Activated CD8-positive, alpha-beta memory T cell treated with anti-CD3 and anti-CD28 coated beads, Interleukin-2, amount 50 U/mL, for 48 hours (primary cell): ENCODE measurements around the gene AP2M1.

Experiments used
- DNase-seq: peaks from one replicate; pipeline ENCODE4 v3.0.0-alpha.2; 2020

The AP2M1 gene

DNA sequence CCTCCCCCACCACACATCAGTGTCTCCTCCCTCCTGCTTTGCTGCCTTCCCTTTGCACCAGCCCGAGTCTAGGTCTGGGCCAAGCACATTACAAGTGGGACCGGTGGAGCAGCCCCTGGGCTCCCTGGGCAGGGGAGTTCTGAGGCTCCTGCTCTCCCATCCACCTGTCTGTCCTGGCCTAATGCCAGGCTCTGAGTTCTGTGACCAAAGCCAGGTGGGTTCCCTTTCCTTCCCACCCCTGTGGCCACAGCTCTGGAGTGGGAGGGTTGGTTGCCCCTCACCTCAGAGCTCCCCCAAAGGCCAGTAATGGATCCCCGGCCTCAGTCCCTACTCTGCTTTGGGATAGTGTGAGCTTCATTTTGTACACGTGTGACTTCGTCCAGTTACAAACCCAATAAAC, 9.0 kb downstream of the AP2M1 start:
- DNase-seq = no peak

DNA sequence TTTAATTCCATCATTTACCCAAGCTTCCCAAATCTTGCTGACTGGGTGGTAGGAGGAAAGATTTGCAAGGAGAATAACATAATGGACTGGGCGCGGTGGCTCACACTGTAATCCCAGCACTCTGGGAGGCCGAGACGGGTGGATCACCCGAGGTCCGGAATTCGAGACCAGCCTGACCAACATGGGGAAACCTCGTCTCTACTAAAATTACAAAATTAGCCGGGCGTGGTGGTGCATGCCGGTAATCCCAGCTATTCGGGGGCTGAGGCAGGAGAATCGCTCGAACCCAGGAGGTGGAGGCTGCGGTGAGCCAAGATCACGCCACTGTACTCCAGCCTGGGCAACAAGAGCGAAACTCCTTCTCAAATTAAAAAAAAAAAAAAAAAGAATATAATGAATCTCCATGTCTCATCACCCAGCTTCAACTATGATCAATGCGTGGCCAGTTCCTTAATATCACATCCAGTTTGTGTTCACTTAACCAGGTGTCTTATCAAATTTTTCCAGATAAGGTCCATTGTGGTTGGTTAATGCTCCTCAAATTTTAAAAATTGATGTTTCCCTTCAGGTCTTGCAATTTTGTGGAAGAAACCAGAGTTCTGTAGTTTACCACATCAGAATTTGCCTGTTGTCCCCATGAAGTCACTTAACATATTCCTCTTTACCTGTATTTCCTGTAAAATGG, 10.0 kb downstream of the AP2M1 start:
- no peak for DNase-seq

DNA sequence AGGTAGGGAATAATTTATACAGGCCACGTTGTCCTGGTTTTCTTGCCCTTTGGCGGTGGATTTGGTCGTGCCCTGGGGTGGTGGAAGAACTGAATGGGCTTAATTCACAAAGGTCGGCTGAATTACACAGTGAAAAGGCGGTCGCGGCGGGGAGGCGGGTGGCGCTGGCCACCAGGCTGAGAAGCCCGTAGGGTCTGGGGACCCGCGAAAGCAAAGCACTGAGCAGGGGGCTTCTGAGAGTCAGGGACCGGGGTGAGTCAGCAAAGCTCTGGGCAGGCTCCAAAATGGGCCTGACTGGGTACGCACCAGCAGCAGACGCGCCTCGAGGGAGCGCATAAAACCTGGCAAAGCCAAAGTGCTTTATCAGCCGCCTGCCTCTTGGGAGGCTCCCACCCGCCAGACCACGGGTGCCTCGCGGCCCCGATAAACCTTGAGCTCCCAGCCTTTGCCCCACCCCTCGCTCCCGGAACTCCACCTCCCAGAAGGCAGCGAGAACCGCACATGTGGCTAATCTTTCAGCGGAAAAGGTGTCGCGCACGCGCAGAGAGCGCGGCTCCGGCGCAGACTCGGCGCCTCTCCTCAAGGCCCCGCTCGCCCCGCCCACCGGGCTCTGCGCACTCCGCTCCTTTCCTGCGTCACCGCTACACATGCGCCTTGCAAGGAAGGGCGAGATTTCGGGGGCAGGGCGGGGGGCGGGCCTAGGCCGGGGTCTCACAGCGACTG, 11.0 kb downstream of the AP2M1 start:
- DNase-seq = peak; percentile 99

DNA sequence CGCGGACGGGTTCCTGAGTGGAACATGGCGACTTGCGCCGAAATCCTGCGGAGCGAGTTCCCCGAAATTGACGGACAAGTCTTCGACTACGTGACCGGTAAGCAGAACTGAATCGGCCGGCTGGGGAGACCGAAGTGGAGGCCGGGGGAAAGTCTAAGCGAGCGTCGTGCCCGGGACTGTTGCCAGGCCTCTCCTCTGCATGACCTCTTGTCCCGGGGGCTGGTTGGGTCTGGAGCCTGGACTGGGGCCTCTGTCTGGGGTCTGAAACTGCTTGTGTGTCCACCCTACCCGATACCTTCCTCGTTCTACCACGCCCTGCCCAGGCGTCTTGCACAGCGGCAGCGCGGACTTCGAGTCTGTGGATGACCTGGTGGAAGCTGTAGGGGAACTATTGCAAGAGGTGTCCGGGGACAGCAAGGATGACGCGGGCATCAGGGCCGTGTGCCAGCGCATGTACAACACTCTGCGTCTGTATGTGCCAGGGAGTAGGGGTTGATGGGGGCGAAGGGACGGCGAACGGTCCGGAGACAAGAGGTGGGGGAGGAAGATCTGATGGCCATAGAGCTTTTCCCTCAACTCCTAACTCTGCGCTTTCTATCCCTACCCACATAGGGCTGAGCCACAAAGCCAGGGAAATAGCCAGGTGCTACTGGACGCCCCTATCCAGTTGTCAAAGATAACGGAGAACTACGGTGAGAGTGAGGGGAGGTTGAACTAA, 11.7 kb downstream of the AP2M1 start, which contains the start of gene ABCF3:
Gene ABCF3 (plus strand): TSS at position 16 of the 718 bp plus-strand sequence. CDS start 9 bp downstream, at position 25.
- no peak for DNase-seq

DNA sequence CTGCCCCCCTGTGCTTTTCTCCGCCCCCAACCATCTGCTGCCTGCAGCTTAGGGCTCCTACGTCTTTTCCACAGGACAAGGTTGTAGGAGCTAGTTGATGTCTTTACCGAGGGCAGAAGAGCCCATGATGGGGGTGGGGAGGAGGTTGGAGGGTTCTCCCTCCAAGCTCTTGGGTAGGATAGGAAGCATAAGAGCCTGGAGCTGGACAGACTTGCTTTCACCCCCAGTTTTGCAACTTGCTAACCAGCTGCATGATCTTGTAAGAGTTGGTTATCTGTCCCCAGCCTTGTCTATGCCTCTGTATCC, 12.2 kb downstream of the AP2M1 start:
- no peak for DNase-seq

DNA sequence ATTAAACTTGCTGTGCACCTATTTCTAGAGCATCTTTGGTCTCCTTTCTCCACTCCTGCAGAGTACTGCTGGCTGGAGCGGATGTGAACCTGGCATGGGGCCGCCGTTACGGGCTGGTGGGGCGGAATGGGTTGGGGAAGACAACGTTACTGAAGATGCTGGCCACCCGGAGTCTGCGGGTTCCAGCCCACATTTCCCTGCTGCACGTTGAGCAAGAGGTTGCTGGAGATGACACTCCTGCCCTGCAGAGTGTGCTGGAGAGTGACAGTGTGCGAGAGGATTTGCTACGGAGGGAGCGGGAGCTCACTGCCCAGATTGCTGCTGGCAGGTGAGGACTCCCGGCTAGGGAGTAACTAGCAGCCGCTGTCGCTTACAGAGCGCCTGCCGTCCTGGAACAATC, 13.4 kb downstream of the AP2M1 start:
- no peak for DNase-seq

DNA sequence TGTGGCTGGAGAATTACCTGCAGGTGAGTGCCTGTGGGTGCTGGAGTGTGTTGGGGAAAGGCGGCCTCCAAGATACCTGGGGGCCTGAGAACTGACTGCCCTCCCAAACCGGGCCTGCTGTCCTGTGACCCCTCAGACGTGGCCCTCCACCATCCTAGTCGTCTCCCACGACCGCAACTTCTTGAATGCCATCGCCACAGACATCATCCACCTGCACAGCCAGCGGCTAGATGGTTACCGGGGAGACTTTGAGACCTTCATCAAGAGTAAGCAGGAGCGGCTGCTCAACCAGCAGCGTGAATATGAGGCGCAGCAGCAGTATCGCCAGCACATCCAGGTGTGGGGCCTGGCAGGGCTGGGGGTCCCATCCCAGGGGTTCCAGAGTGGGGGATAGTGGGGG, 14.8 kb downstream of the AP2M1 start:
- no peak for DNase-seq

DNA sequence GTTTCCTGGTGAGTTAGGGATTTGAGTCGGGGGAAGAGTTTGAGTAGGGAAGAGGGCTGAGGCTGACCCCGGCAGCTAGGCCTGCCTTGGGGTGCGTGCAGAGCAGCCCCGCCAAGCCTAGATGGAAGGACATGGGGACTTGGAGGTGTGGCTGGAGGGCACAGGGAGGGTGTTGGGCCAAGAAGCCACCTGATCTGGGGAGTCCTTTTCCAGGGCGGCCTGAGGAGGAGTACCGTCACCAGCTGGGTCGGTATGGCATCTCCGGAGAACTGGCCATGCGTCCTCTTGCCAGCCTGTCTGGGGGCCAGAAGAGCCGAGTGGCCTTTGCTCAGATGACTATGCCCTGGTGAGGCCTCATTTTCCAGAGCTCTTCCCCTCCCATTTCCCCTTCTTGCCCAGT, 18.2 kb downstream of the AP2M1 start:
- no peak for DNase-seq

DNA sequence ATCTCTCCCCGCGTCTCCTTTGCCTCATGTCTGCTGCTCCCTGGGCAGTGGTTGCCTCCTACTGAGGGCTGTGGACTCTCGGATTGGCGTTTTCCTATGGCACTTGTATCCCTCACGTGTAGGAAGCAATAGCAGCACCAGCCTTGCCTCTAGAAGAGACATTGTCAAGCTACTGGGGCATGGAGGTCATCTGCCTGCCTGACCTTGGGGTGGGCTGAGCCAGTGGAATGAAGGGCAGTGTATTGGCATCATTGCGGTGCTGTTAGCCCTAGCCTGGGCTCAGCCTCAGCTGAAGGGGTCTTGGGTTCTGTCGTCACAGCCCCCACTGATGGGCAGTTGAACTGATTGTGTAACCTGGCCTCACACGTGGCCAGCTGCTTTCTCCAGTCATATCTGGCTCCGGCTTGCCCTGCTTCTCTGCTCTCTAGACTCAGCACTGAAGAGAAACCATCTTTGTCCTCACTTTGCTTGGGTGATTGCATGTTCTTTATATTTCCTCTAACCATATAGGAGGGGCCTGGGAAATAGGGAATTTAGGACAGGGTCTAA, 19.4 kb downstream of the AP2M1 start:
- no peak for DNase-seq

DNA sequence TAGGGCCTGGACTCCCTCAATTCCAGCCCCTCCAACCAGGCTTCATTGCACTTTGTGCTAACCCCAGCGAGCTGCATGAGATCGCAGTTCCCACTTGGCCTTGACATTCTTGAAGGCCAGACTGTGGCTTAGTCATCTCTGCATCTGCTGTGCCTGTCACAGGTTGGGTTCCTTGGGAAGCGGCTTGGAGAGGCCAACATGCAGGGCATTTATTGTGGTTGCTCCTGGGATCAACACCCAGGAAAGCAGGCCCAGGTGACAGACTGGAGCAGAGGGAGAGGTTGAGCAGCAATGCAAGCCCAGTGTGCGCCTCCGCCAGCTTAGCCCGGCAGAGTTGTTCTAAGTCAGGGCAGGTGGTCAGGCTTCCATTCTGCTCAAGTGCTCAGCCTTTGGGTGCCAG, 21.9 kb downstream of the AP2M1 start:
- no peak for DNase-seq

DNA sequence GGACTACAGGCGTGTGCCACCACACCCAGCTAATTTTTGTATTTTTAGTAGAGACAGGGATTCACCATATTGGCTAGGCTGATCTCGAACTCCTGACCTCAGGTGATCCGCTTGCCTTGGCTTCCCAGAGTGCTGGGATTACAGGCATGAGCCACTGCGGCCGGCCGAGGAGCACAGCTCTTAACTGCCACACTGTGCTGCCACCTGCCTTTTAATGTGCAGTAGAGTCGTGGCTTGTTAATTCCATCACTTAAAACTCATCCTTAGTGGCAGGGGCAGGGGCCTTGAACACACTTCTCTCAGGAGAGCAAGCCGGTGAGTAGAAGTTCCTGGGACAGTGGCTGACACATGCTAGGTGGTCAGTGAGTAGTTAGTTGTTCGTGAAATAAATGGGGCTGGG, 23.9 kb downstream of the AP2M1 start:
- no peak for DNase-seq

DNA sequence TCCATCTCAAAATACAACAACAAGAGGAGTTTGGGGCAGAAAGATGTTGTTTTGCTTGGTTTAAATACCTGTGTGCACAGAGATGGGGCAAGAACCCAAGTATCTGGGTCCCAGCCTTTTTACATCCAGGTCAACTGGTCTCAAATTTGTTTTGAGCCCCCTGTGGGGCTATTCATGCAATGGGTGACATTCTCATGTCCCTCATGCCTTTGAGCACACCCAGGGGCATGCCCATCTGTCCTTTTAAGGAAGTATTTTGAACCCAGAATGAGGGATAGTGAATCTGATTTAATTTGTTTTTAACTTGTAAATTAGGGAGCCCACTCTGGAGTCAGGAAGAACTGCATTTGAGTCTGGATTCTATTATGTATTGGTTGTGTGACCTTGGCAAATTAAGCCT, 26.2 kb downstream of the AP2M1 start:
- no peak for DNase-seq

DNA sequence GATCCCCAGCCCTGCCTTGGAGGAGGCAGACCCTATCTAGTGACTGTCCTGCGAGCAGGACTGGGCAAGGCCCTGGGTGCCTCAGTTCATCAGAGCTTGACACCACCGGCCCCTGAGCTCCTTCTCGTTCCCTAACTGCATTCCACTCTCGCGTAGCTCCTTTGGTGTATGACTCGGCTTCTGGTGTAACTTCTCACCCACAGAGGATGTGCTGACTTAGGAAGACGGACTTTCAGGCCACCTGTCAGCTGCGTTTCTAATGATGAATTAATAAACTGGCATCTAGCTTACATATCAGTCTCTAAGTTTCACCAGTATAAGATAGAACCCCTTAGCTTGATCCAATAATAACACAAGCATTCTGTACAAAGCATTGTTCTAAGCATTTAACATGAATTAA, 28.9 kb downstream of the AP2M1 start:
- DNase-seq = no peak

DNA sequence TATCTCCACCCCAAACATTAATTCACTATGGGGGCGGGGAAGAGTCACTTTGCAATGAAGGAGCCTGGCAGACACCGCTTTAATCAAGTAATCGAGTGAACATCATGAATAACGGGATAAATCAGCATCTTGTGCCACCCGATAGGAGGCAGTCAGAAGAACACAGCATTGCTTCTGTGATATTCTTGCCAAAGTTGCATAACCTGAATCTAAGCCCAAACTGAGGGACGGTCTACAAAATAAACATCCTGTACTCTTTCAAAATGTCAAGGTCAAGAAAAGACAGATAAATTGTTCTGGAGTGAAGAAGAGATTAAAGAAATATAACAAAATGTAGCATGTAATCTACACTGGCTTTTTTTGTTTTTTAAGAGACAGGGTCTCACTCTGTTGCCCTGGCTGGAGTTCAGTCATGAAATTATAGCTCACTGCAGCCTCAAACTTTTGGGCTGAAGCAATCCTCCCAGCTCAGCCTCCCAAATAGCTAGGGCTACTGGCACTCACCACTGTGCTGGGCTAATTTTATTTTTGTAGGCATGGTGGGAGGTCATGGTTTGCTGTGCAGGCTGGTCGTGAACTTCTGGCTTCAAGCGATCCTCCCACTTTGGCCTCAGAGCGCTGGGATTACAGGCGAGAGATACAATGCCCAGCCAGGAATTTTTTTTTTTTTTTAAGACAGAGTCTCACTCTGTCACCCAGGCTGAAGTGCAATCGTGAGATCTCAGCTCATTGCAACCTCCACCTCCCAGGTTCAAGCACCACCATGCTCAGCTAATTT, 34.7 kb downstream of the AP2M1 start:
- DNase-seq = no peak

DNA sequence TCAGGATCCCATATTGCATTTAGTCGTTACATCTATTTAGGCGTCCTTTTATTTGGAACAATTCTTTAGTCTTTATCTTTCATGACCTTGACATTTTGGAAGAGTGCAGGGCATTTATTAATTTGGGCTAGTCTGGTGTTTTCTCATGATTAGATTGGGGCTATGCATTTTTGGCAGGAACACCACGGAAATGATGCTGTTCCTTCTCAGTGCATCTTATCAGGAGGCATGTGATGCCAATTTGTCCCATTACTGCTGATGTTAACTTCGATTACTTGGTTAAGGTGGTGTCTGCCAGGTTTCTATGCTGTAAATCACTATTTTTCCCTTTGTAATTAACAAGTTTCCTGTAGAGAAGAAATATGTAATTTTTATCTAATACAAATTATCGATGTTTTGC, 36.6 kb downstream of the AP2M1 start:
- DNase-seq = no peak

DNA sequence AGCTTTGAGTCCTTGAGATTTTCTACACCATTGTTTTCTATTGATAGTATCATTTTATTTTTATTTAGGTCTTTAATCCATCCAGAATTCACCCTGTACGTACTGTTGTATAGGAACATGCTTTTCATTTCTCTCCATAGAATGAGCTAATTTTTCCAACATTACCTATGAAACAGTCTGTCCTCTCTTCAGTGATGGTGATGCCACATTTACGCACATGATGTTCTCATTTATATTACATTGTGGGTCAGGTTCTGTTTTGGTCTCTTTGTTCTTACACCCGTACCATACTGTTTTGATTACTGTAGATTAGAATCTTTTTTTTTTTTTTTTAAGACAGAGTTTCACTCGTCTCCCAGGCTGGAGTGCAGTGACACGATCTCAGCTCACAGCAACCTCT, 37.1 kb downstream of the AP2M1 start:
- no peak for DNase-seq

DNA sequence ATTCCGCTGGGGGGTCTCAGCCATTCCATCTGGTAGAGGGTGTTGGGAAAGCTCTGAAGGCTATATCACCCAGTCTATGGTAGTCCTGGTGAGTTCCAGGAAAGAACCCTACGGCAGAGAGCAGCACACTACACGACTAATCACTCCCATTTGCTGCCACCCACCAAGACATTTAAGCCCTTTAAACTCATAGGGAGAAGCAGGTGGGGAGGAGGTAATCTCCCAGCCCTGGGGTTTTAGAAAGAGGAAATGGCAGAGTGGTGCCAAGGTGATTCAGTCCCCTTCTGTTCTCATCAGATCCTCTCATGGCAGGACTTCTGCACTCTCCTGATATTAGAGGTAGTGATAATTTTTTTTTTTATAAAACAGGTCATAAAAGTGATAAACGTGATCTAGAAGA, 44.2 kb downstream of the AP2M1 start:
- no peak for DNase-seq

DNA sequence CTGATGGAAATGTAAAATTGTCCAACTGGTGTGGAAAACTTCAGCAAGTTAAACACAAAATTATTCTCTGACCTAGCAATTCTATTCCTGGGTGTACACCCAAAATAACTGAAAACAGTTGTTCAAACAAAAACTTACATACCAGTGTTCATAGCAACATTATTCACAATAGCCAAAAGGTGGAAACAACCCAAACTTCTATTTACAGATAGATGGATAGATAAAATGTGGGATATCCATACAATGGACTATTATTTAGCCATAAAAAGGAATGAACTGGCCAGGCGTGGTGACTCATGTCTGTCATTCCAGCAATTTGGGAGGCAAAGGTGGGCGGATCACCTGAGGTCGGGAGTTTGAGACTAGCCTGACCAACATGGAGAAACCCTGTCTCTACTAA, 47.9 kb downstream of the AP2M1 start:
- no peak for DNase-seq

DNA sequence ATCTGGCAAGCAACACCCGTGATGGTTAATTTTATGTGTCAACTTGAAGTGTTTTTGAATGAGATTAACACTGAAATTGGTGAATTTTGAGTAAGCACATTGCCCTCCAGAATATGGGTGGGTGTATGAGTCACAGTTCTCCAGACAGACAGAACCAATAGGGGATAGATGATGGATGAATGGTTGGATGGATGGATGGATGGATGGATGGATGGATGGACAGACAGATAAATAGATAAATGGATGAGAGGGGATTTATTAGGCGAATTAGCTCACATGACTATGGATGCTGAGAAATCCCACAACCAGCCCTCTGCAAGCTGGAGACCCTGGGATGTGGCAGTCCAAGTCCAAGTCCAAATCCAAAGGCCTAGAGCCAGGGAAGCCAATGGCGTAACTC, 49.3 kb downstream of the AP2M1 start:
- no peak for DNase-seq

DNA sequence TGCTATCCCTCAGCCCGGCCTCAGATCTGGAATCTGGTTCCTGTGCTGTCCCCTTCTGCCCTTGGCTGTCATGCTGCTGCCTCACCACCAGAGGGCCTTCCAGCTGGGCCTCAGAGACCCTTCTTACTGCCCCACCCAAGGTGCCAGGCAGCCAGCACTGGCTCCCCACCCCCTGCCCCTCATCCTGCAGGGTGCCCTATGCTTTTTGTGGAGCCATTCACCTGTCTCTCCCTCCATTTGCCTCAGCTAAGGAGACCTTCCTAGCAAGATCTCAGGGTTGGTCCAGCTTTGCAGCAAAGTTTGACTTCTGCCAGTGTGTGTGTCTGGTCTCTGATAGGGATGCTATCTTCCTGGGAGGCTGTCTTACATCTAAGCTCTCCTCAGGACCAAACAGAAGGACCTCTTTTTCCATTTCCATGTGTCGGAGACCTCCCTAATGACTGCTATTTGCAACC, 52.9 kb downstream of the AP2M1 start:
- peak; percentile 80 for DNase-seq

DNA sequence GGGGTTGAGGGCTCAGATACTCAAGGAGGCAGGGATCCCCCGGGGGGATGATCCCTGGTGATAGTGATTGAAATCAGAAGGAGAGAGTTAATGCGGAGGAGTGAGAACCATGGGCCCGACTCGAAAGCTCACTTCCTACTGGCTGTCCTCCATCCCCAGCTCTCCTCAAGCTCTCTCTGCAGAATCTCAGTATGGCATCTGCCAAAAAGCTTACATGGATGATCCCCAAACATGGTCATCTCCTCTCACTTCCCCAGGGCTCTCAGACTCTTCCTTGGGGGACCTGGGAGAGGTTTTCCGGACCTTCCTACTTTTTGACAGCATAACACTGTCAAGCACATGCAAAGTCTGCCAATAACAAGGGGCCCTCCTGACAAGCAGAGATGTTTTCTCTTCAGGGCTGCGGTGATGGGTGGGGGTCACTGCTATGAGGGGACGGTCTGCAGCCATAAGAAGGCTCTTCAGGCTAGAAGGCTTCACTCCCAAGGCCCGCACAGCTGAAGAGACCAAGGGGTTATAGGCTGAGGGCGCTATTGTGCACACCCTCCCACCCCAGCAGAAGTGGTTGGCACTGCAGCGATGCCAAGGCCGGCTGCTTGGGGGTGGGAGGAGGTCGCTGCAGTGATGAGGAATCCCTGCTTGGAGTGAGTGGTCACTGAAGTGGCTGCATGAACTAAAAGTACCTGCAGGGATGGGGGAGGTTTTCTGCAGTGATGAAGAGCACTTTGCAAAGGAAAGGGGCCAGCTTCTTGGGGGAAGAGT, 53.9 kb downstream of the AP2M1 start:
- no peak for DNase-seq

DNA sequence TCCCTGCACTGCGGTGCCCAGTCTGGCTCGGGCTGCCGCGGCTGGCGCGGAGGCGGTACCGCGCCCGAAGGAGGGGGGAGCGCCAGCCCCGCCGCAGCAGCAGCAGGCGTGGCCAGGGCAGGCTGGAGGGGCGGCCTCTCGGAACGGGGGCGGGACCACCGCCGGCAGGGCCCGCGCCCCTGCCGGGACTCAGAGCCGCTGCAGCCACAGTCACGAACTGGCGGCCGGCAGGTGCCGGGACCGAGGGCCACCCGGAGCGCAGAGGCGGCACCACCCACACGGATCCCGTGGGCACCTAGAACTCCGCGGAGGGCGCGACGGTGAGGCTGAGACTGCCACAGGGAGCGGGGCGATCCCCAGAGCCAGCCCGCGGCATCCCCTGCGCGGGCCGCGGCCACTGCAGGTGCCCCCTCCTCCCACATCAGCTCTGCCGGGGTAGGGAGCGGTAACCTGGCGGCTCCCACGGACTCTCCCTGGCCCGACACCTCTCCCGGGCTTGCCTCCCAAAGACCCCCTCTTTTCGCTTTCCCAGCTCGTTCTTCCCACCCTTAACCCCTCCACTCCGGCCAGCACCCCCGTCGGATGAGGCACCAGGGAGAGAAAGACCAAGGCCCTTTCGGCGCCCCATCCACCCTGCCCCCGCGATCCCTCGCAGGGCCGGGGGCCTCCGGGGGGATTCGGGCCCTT, 54.9 kb downstream of the AP2M1 start, which contains the start of gene VWA5B2:
Gene VWA5B2 (plus strand): TSS at position 192 of the 687 bp plus-strand sequence. CDS start 944 bp downstream, outside the sequence.
- DNase-seq = peak; percentile 83
